OCI-LY3 (cell line): ENCODE measurements around the gene CACNA1C.

Source experiments
- EZH2phosphoT487 ChIP-seq: fragments of 200-600 bp; shearing (Covaris generic); IDR thresholded peaks from 2 replicates; pipeline ENCODE4 v1.6.1; 2018; ENCODE audit warnings: antibody characterized with exemption, mixed run types, low read depth
- TF ChIP-seq, protein P1 (sequence below): fragments of 200-600, 300-600 bp; sonication (generic); IDR thresholded peaks from 2 replicates; pipeline ENCODE4 v1.5.1; 2014; ENCODE audit warnings: antibody characterized with exemption, low read length, low read depth

DNA sequence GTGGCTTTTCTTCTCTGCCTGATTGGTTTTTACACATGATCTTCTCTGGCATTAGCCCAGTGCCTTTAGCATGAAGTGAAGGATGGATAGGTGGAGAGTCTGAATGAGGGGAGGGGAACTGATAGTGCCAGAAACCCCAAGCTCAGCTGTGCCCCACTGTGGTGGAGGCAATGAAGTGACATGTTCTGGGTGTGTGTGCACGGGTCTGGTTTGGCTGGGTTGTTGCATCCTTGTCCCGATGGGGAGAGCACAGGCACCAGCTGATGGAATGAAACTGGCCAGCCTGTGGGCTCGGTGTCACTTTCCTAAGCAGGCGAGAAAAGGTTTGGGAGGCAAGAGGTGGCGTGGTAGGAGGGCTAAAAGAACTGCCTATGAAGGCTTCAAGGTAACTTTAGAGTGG is 65.3 kb downstream of the CACNA1C start:
- TF ChIP-seq, protein P1, sequence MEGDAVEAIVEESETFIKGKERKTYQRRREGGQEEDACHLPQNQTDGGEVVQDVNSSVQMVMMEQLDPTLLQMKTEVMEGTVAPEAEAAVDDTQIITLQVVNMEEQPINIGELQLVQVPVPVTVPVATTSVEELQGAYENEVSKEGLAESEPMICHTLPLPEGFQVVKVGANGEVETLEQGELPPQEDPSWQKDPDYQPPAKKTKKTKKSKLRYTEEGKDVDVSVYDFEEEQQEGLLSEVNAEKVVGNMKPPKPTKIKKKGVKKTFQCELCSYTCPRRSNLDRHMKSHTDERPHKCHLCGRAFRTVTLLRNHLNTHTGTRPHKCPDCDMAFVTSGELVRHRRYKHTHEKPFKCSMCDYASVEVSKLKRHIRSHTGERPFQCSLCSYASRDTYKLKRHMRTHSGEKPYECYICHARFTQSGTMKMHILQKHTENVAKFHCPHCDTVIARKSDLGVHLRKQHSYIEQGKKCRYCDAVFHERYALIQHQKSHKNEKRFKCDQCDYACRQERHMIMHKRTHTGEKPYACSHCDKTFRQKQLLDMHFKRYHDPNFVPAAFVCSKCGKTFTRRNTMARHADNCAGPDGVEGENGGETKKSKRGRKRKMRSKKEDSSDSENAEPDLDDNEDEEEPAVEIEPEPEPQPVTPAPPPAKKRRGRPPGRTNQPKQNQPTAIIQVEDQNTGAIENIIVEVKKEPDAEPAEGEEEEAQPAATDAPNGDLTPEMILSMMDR = 0 out of 2 replicates have a peak, but pooled peaks have one; percentile 17
- TF ChIP-seq EZH2phosphoT487 = no peak
